HG02943 (cell line): Measurements from ENCODE around the gene ZNF471.

Experiments
- ATAC-seq: cut with Tn5 transposase; IDR thresholded peaks from one replicate; pipeline ENCODE4 v1.9.1; 2021; ENCODE audit warnings: mild to moderate bottlenecking, low read depth, moderate library complexity; ENCODE audit not compliant: unreplicated experiment

ZNF471 gene

GRCh38 chr19:56572589-56572988 lies 64.9 kb downstream of the ZNF471 start:
- no peak for ATAC-seq

- no peak for ATAC-seq
Observed at GRCh38 chr19:56573914-56574313, 66.3 kb downstream of the ZNF471 start.

GRCh38 chr19:56577719-56578602 lies 70.3 kb downstream of the ZNF471 start:
- ATAC-seq: no peak
